WTC11 (cell line): ENCODE data around the gene ABCA1. TPM values are rescaled to one million over a fixed set of nuclear protein-coding genes. Genes with fewer than 3 reads are reported as not detected.

Source experiments
- ATAC-seq: fragments of 200-7000 bp; cut with Tn5 transposase; 2 replicates; pipeline ENCODE4 v1.10.0; 2021; ENCODE audit warnings: mild to moderate bottlenecking, moderate library complexity
- CTCF ChIA-PET: fragments of 300-600 bp; sonication (Branson Sonifier 250); formaldehyde crosslinking; loops from one replicate; lab custom pipeline; 2021; ENCODE audit warnings: antibody characterized with exemption; lab: Charles Lee
- POLR2A ChIA-PET: fragments of 350-600 bp; sonication (Branson Sonifier 250); formaldehyde crosslinking; loops from one replicate; lab custom pipeline; 2021; ENCODE audit warnings: antibody characterized with exemption; lab: Charles Lee
- DNase-seq: peaks from one replicate; pipeline ENCODE4 v3.0.0; 2021; ENCODE audit warnings: low spot score
- H3K27ac Mint-ChIP-seq: 2 replicates; pipeline ENCODE4 v1.8.0; 2021; ENCODE audit warnings: mixed read lengths
- H3K27me3 Mint-ChIP-seq: 2 replicates; pipeline ENCODE4 v1.8.0; 2021; ENCODE audit warnings: low read depth, mild to moderate bottlenecking, moderate library complexity, mixed read lengths
- H3K36me3 Mint-ChIP-seq: 2 replicates; pipeline ENCODE4 v1.8.0; 2021; ENCODE audit warnings: mixed read lengths
- H3K4me1 Mint-ChIP-seq: 2 replicates; pipeline ENCODE4 v1.8.0; 2022; ENCODE audit warnings: mixed read lengths
- H3K4me3 Mint-ChIP-seq: 2 replicates; pipeline ENCODE4 v1.8.0; 2021; ENCODE audit warnings: mild to moderate bottlenecking, moderate library complexity, mixed read lengths
- H3K9me3 Mint-ChIP-seq: 2 replicates; pipeline ENCODE4 v1.8.0; 2021; ENCODE audit warnings: mixed read lengths
- CBFB ChIP-seq: sonication (generic); formaldehyde crosslinking; IDR thresholded peaks from 2 replicates; pipeline ENCODE4 v1.8.1; 2022; ENCODE audit warnings: mild to moderate bottlenecking, low read depth, missing genetic modification reagents
- CDX4 ChIP-seq: fragments of 250-450 bp; sonication (Bioruptor Pico); IDR thresholded peaks from 2 replicates; pipeline ENCODE4 v1.9.0; 2021; ENCODE audit warnings: moderate library complexity, mild to moderate bottlenecking, inconsistent platforms, borderline replicate concordance
- ELF4 ChIP-seq: sonication (generic); formaldehyde crosslinking; IDR thresholded peaks from 2 replicates; pipeline ENCODE4 v1.8.1; 2022; ENCODE audit warnings: low read depth, mild to moderate bottlenecking, moderate library complexity, missing genetic modification reagents
- EMX1 ChIP-seq: fragments of 250-450 bp; sonication (Bioruptor Pico); IDR thresholded peaks from 2 replicates; pipeline ENCODE4 v1.8.0; 2021; ENCODE audit warnings: mild to moderate bottlenecking
- ETV6 ChIP-seq: sonication (generic); formaldehyde crosslinking; IDR thresholded peaks from 2 replicates; pipeline ENCODE4 v1.8.1; 2022; ENCODE audit warnings: mild to moderate bottlenecking, missing genetic modification reagents
- FOXJ3 ChIP-seq: sonication (generic); formaldehyde crosslinking; IDR thresholded peaks from 2 replicates; pipeline ENCODE4 v1.9.0; 2021; ENCODE audit warnings: missing genetic modification reagents, mild to moderate bottlenecking, borderline replicate concordance
- FOXP4 ChIP-seq: sonication (generic); formaldehyde crosslinking; IDR thresholded peaks from 2 replicates; pipeline ENCODE4 v1.8.0; 2022; ENCODE audit warnings: mild to moderate bottlenecking, missing genetic modification reagents
- GRHL2 ChIP-seq: fragments of 250-450 bp; sonication (Bioruptor Pico); IDR thresholded peaks from 2 replicates; pipeline ENCODE4 v1.8.0; 2022; ENCODE audit warnings: mild to moderate bottlenecking, moderate library complexity; ENCODE audit not compliant: insufficient replicate concordance, severe bottlenecking
- GTF2I ChIP-seq: fragments of 250-450 bp; sonication (Bioruptor Pico); conservative IDR thresholded peaks from 2 replicates; pipeline ENCODE4 v1.4.0; 2021; ENCODE audit warnings: mild to moderate bottlenecking
- HMGA2 ChIP-seq: fragments of 250-450 bp; sonication (Bioruptor Pico); IDR thresholded peaks from 2 replicates; pipeline ENCODE4 v1.4.0; 2021; ENCODE audit warnings: mild to moderate bottlenecking, moderate library complexity
- HMGXB4 ChIP-seq: sonication (generic); formaldehyde crosslinking; IDR thresholded peaks from 2 replicates; pipeline ENCODE4 v1.8.1; 2023; ENCODE audit warnings: mild to moderate bottlenecking, moderate library complexity, missing genetic modification reagents
- JUN ChIP-seq: sonication (generic); formaldehyde crosslinking; IDR thresholded peaks from 2 replicates; pipeline ENCODE4 v1.8.0; 2023; ENCODE audit warnings: mild to moderate bottlenecking, missing genetic modification reagents
- NFATC4 ChIP-seq: fragments of 250-450 bp; sonication (Bioruptor Pico); IDR thresholded peaks from 2 replicates; pipeline ENCODE4 v1.9.0; 2021; ENCODE audit warnings: mild to moderate bottlenecking
- NR1H2 ChIP-seq: sonication (generic); formaldehyde crosslinking; IDR thresholded peaks from 2 replicates; pipeline ENCODE4 v1.9.0; 2021; ENCODE audit warnings: mild to moderate bottlenecking, moderate library complexity, missing genetic modification reagents
- OVOL2 ChIP-seq: fragments of 250-450 bp; sonication (Bioruptor Pico); IDR thresholded peaks from 2 replicates; pipeline ENCODE4 v1.9.0; 2021; ENCODE audit warnings: mild to moderate bottlenecking, borderline replicate concordance
- RORB ChIP-seq: fragments of 250-450 bp; sonication (Bioruptor Pico); IDR thresholded peaks from 2 replicates; pipeline ENCODE4 v1.9.0; 2021; ENCODE audit warnings: mild to moderate bottlenecking
- SOX15 ChIP-seq: fragments of 250-450 bp; sonication (Bioruptor Pico); IDR thresholded peaks from 2 replicates; pipeline ENCODE4 v1.9.0; 2021; ENCODE audit warnings: mild to moderate bottlenecking
- STAT6 ChIP-seq: sonication (generic); formaldehyde crosslinking; conservative IDR thresholded peaks from 2 replicates; pipeline ENCODE4 v1.8.1; 2023; ENCODE audit warnings: mild to moderate bottlenecking, low read depth, missing genetic modification reagents, moderate library complexity
- TEAD4 ChIP-seq: sonication (generic); formaldehyde crosslinking; IDR thresholded peaks from 2 replicates; pipeline ENCODE4 v1.8.0; 2022; ENCODE audit warnings: mild to moderate bottlenecking, missing genetic modification reagents
- TP53 ChIP-seq: sonication (generic); formaldehyde crosslinking; IDR thresholded peaks from 2 replicates; pipeline ENCODE4 v1.8.1; 2023; ENCODE audit warnings: mild to moderate bottlenecking, missing genetic modification reagents
- USF1 ChIP-seq: sonication (generic); formaldehyde crosslinking; IDR thresholded peaks from 2 replicates; pipeline ENCODE4 v1.8.0; 2022; ENCODE audit warnings: mild to moderate bottlenecking, missing genetic modification reagents
- ZBTB21 ChIP-seq: sonication (generic); formaldehyde crosslinking; IDR thresholded peaks from 2 replicates; pipeline ENCODE4 v1.8.1; 2023; ENCODE audit warnings: mild to moderate bottlenecking, missing genetic modification reagents, borderline replicate concordance
- ZNF317 ChIP-seq: sonication (generic); formaldehyde crosslinking; IDR thresholded peaks from 2 replicates; pipeline ENCODE4 v1.8.1; 2023; ENCODE audit warnings: low read depth, mild to moderate bottlenecking, moderate library complexity, missing genetic modification reagents, borderline replicate concordance
- ZNF423 ChIP-seq: fragments of 250-450 bp; sonication (Bioruptor Pico); IDR thresholded peaks from 2 replicates; pipeline ENCODE4 v2.1.2; 2022; ENCODE audit warnings: mild to moderate bottlenecking, moderate library complexity
- total RNA-seq: library from RNA; stranded (reverse); gene quantifications from 3 replicates; pipeline ENCODE4 v1.2.3, GENCODE V29; 2021

The ABCA1 gene
- total RNA-seq, 1 experiment from 2014 or later = 7.8 TPM

GRCh38 chr9:104786293-104786692 lies 141.7 kb downstream of the ABCA1 start (continued):
- TF ChIP-seq FOXP4 (CRISPR knock-in tag) (no peak), TP53 (no peak), HMGA2 (CRISPR knock-in tag) (no peak), ZNF317 (no peak), NFATC4 (no peak), ZNF423 (CRISPR knock-in tag) (no peak), USF1 (CRISPR knock-in tag) (no peak), CBFB (CRISPR knock-in tag) (no peak), ELF4 (CRISPR knock-in tag) (no peak)
- TF ChIP-seq, all 79 proteins: peak for 0

GRCh38 chr9:104784098-104784497 lies 143.9 kb downstream of the ABCA1 start:
- Mint-ChIP-seq H3K27ac (no peak overlapping the region), H3K36me3 (no peaks in the 10 kb centered on the region), H3K4me3 (no peak overlapping the region), H3K9me3 (no peaks in the 10 kb centered on the region), H3K27me3 (no peaks in the 10 kb centered on the region), H3K4me1 (no peaks in the 10 kb centered on the region)
- CTCF ChIA-PET = no interaction called here
- DNase-seq (no peak), ATAC-seq (no peak)
- POLR2A ChIA-PET = no interaction called here
- TF ChIP-seq GTF2I (CRISPR knock-in tag) (no peak), OVOL2 (CRISPR knock-in tag) (no peak), FOXJ3 (CRISPR knock-in tag) (no peak), CDX4 (no peak), GRHL2 (CRISPR knock-in tag) (no peak), EMX1 (CRISPR knock-in tag) (no peak), ZBTB21 (CRISPR knock-in tag) (no peak), STAT6 (CRISPR knock-in tag) (no peak), NR1H2 (CRISPR knock-in tag) (no peak), TEAD4 (no peak), RORB (no peak), HMGXB4 (no peak), JUN (CRISPR knock-in tag) (no peak), ETV6 (CRISPR knock-in tag) (no peak), SOX15 (no peak)
